Suprapubic skin (tissue), 4 donors: ENCODE measurements around the gene INPP4B. TPM values are rescaled to one million over a fixed set of nuclear protein-coding genes. Genes with fewer than 3 reads are reported as not detected.

Source experiments
- DNase-seq, 2 donors: peaks; one replicate each; pipeline ENCODE4 v3.0.0-alpha.2; 2019; ENCODE audit warnings: low spot score in 2 of 2
- H3K27ac ChIP-seq: fragments of 200-600 bp; sonication (generic); one replicate; pipeline ENCODE4 v1.5.1; 2019
- H3K27me3 ChIP-seq: fragments of 200-600 bp; sonication (generic); one replicate; pipeline ENCODE4 v1.5.1; 2019
- H3K36me3 ChIP-seq: fragments of 200-600 bp; sonication (generic); one replicate; pipeline ENCODE4 v1.5.1; 2019
- H3K4me1 ChIP-seq: fragments of 200-600 bp; sonication (generic); one replicate; pipeline ENCODE4 v1.5.1; 2019
- H3K4me3 ChIP-seq: fragments of 200-600 bp; sonication (generic); one replicate; pipeline ENCODE4 v1.5.1; 2019; ENCODE audit warnings: mild to moderate bottlenecking
- H3K9me3 ChIP-seq: fragments of 200-600 bp; sonication (generic); one replicate; pipeline ENCODE4 v1.5.1; 2019
- EP300 ChIP-seq: sonication (generic); formaldehyde crosslinking; IDR thresholded peaks from one replicate; pipeline ENCODE4 v1.6.1; 2017; ENCODE audit warnings: antibody characterized with exemption
- POLR2A ChIP-seq, 2 donors: fragments of 450-650 bp; IDR thresholded peaks; one replicate each; pipeline ENCODE4 v1.6.1; 2017; ENCODE audit warnings: antibody characterized with exemption in 2 of 2, mild to moderate bottlenecking in 2 of 2, moderate library complexity in 2 of 2
- POLR2AphosphoS5 ChIP-seq, 3 donors: sonication (generic); formaldehyde crosslinking; IDR thresholded peaks; one replicate each; pipeline ENCODE4 v1.6.1; 2017; ENCODE audit warnings: antibody characterized with exemption in 3 of 3
- WGBS: methylation state at CpG from one replicate; pipeline ENCODE4 v1.1.5; 2018; 5-methylcytosine and 5-hydroxymethylcytosine counted together
- total RNA-seq, 4 donors: library from RNA; depleted of rRNA; stranded (reverse); fragments of >200 nt; gene quantifications; one replicate each; pipeline ENCODE4 v1.1.0, GENCODE V29; 2016
- TF ChIP-seq, protein P1 (sequence below), 2 donors: fragments of 200-600 bp in 1 of 2; fragments of 450-650 bp in 1 of 2; sonication (generic) in 1 of 2; IDR thresholded peaks; one replicate each; pipeline ENCODE4 v1.5.1; 2016 to 2019; ENCODE audit warnings: antibody characterized with exemption in 2 of 2, mild to moderate bottlenecking in 1 of 2, moderate library complexity in 1 of 2

The INPP4B gene
- total RNA-seq, 4 donors from 2014 or later = 12.4 to 27.4 (median 17.4) TPM

DNA sequence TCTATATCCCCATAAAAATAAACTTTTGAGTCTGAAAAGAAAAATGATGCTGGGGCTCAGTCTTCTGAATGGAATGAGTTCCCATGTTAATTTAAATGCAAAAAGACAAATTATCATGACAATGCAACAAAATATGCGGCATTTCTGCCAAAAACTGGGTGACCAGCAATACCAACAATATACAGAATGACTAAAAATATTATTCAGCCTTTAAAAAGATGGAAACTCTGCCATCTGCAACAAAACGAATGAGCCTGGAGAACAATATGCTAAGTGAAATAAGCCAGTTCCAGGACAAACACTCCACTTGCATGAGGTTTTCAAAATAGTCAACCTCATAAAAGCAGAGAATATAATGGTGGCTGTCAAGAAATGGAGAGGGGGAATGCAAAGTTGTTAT is 651.2 kb downstream of the INPP4B start:
- TF ChIP-seq POLR2A (IDR thresholded peaks at IDR 0.05) (no peak), POLR2AphosphoS5 (IDR thresholded peaks at IDR 0.05) (no peak), EP300 (no peak)
- TF ChIP-seq, protein P1, sequence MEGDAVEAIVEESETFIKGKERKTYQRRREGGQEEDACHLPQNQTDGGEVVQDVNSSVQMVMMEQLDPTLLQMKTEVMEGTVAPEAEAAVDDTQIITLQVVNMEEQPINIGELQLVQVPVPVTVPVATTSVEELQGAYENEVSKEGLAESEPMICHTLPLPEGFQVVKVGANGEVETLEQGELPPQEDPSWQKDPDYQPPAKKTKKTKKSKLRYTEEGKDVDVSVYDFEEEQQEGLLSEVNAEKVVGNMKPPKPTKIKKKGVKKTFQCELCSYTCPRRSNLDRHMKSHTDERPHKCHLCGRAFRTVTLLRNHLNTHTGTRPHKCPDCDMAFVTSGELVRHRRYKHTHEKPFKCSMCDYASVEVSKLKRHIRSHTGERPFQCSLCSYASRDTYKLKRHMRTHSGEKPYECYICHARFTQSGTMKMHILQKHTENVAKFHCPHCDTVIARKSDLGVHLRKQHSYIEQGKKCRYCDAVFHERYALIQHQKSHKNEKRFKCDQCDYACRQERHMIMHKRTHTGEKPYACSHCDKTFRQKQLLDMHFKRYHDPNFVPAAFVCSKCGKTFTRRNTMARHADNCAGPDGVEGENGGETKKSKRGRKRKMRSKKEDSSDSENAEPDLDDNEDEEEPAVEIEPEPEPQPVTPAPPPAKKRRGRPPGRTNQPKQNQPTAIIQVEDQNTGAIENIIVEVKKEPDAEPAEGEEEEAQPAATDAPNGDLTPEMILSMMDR (IDR thresholded peaks at IDR 0.05) = no peak
- Histone ChIP-seq H3K4me1 (no peaks in the 10 kb centered on the region), H3K27ac (no peak overlapping the region), H3K36me3 (no peaks in the 10 kb centered on the region), H3K9me3 (no peaks in the 10 kb centered on the region), H3K27me3 (no peaks in the 10 kb centered on the region), H3K4me3 (no peak overlapping the region)
- WGBS = 82% methylated on average over 2 of the region's 2 CpGs
- no peak for DNase-seq

DNA sequence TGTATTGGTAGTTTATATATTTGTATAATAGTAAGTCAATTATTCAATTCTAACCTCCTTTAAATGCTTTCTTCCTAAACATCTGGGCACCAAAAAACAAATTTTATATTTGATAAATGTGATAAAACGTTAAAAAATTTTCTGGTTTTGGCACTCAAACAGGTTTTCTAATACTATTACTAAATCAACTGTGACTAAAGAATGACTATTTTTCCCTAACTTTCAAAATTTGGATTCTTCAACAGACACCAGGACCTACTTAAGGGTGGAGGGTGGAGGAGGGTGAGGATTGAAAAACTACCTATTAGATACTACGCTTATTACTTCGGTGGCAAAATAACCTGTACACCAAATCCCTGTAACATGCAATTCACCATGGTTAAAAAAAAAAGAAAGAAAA is 654.2 kb downstream of the INPP4B start:
- 82% methylated on average over 3 of the region's 3 CpGs for WGBS
- no peaks in the 10 kb centered on the region for H3K4me1 ChIP-seq
- no peak overlapping the region for H3K27ac ChIP-seq
- no peaks in the 10 kb centered on the region for H3K36me3 ChIP-seq
- no peak for DNase-seq
- no peak overlapping the region for H3K4me3 ChIP-seq
- no peaks in the 10 kb centered on the region for H3K9me3 ChIP-seq
- TF ChIP-seq, protein P1 (IDR thresholded peaks at IDR 0.05) = no peak
- no peak for TF ChIP-seq POLR2AphosphoS5 (IDR thresholded peaks at IDR 0.05)
- TF ChIP-seq EP300 = no peak
- no peak for TF ChIP-seq POLR2A (IDR thresholded peaks at IDR 0.05)
- no peaks in the 10 kb centered on the region for H3K27me3 ChIP-seq

DNA sequence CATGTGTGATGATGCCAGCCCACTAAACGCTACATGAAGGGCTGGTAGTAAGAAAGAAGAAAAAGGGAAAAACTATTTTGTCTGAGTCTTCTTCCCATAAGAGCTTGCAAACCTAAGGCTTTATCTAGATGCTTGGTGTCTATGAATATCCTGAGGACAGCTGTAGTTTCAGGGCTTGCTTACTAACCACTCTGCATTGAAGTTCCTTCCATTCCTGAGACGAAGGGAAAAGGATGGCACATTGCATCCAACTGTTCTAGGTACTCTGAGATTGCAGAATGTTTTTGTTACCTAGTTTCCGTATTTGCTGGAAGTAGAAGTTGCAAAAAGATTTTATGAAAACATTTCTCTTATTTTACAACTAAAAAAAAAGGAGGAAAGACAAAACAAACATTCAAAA is 665.1 kb downstream of the INPP4B start:
- DNase-seq = no peak
- H3K9me3 ChIP-seq = no peaks in the 10 kb centered on the region
- H3K4me3 ChIP-seq = no peak overlapping the region
- no peaks in the 10 kb centered on the region for H3K4me1 ChIP-seq
- no peak overlapping the region for H3K27ac ChIP-seq
- TF ChIP-seq POLR2A (IDR thresholded peaks at IDR 0.05) (no peak), EP300 (no peak), POLR2AphosphoS5 (IDR thresholded peaks at IDR 0.05) (no peak)
- TF ChIP-seq, protein P1 (IDR thresholded peaks at IDR 0.05) = no peak
- no peaks in the 10 kb centered on the region for H3K27me3 ChIP-seq
- H3K36me3 ChIP-seq = no peaks in the 10 kb centered on the region
- 93% methylated on average over 3 of the region's 3 CpGs for WGBS

DNA sequence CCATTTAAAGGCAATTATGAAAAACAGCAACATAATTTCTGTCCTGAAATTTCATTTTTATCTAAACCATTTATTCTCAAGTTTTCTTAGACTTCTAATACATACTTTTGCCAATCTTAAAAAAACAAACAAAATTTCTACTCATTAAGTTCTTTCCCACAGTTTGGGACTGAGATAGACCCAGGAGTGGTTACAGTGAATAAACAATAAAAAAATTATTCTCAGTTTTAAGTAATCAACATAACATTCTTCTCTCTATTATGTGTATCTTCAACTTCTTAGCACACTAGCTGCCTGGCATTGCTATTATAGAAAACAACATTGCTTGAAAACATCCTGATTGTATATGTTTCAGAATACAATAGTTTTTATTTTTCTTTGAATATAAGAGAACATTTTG is 676.9 kb downstream of the INPP4B start:
- TF ChIP-seq, protein P1 (IDR thresholded peaks at IDR 0.05) = no peak
- TF ChIP-seq POLR2A (IDR thresholded peaks at IDR 0.05) (no peak), POLR2AphosphoS5 (IDR thresholded peaks at IDR 0.05) (no peak), EP300 (no peak)
- Histone ChIP-seq H3K9me3 (no peaks in the 10 kb centered on the region), H3K27me3 (no peaks in the 10 kb centered on the region), H3K4me1 (no peaks in the 10 kb centered on the region), H3K27ac (no peak overlapping the region), H3K4me3 (no peak overlapping the region), H3K36me3 (no peaks in the 10 kb centered on the region)
- no peak for DNase-seq

DNA sequence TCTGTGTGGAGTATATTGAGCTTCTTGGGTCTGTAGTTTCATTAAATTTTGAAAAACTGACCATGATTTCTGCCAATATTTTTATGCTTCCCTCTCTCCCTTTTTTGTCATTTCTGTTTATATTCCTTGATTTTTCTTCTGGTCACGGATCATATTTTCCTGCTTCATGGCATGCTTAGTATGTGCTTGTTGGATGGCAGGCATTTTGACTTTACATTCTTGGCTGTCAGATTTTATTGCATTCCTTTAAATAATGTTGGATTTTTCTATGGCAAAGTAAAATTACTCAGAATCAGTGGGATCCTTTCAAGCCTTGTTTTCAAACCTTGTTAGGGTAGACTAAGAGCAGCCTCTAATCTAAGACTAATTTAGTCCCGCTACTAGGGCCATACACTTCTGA is 677.9 kb downstream of the INPP4B start:
- no peaks in the 10 kb centered on the region for H3K27me3 ChIP-seq
- no peak for TF ChIP-seq POLR2AphosphoS5 (IDR thresholded peaks at IDR 0.05)
- TF ChIP-seq, protein P1 (IDR thresholded peaks at IDR 0.05) = no peak
- TF ChIP-seq POLR2A (IDR thresholded peaks at IDR 0.05) = no peak
- no peak for TF ChIP-seq EP300
- H3K36me3 ChIP-seq = no peaks in the 10 kb centered on the region
- no peak overlapping the region for H3K4me3 ChIP-seq
- no peak overlapping the region for H3K27ac ChIP-seq
- no peak for DNase-seq
- H3K4me1 ChIP-seq = no peaks in the 10 kb centered on the region
- no peaks in the 10 kb centered on the region for H3K9me3 ChIP-seq
- WGBS = 87% methylated on average over 2 of the region's 2 CpGs
